Prostate gland (tissue), 2 donors: ENCODE results near the gene ITGA1.

Experiments
- POLR2A ChIP-seq: fragments of 450-650 bp; IDR thresholded peaks from one replicate; pipeline ENCODE4 v1.6.1; 2016; ENCODE audit warnings: antibody characterized with exemption, mild to moderate bottlenecking
- POLR2AphosphoS5 ChIP-seq: sonication (generic); formaldehyde crosslinking; IDR thresholded peaks from one replicate; pipeline ENCODE4 v1.6.1; 2017; ENCODE audit warnings: antibody characterized with exemption
- TF ChIP-seq, protein P1 (sequence below), 4 experiments: fragments of 200-600 bp in 2 of 4; fragments of 450-650 bp in 2 of 4; sonication (generic) in 2 of 4; IDR thresholded peaks; 1 replicate in 3 of 4; 2 replicates in 1 of 4; pipeline ENCODE4 v1.5.1; 2016 to 2019; ENCODE audit warnings: antibody characterized with exemption in 4 of 4, mild to moderate bottlenecking in 2 of 4, moderate library complexity in 2 of 4

DNA sequence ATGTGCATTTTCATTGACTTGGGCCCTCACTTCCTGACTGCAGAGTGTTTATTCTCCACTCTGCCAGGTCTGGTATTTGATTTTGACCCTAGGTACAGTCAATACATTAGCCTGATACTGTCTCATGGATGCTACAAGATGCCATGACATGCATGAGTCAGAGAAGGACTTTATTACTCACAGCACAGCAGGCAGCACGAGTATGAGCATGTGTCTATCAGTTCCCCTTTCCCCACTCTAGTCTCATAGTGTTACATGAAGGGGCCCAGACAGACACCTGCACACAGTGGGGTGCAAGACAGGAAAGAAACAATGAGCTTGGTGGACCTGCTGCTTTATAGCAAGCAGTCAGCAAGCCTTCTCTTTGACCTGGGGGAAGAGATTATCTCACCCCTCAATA, 221.0 kb downstream of the ITGA1 start:
- TF ChIP-seq, protein P1, sequence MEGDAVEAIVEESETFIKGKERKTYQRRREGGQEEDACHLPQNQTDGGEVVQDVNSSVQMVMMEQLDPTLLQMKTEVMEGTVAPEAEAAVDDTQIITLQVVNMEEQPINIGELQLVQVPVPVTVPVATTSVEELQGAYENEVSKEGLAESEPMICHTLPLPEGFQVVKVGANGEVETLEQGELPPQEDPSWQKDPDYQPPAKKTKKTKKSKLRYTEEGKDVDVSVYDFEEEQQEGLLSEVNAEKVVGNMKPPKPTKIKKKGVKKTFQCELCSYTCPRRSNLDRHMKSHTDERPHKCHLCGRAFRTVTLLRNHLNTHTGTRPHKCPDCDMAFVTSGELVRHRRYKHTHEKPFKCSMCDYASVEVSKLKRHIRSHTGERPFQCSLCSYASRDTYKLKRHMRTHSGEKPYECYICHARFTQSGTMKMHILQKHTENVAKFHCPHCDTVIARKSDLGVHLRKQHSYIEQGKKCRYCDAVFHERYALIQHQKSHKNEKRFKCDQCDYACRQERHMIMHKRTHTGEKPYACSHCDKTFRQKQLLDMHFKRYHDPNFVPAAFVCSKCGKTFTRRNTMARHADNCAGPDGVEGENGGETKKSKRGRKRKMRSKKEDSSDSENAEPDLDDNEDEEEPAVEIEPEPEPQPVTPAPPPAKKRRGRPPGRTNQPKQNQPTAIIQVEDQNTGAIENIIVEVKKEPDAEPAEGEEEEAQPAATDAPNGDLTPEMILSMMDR (IDR thresholded peaks at IDR 0.05), result no peak
- TF ChIP-seq POLR2AphosphoS5 (no peak), POLR2A (no peak)
